ENCODE results near the gene TP53BP1. TPM values are rescaled to one million over a fixed set of nuclear protein-coding genes. Genes with fewer than 3 reads are reported as not detected.

Gene TP53BP1
- total RNA-seq, 4 donors from 2014 or later: 11.9 to 27.6 (median 20.6) TPM

- 51 to 63% methylated on average over 2 of the region's 2 CpGs for WGBS, 2 donors
- H3K36me3 ChIP-seq: peaks cover 3 to 100% (median 20%) of the 10 kb centered on the region in 3 donors
- TF ChIP-seq CTCF (IDR thresholded peaks at IDR 0.05): no peak
- no peak for TF ChIP-seq POLR2A (IDR thresholded peaks at IDR 0.05)
Observed at GRCh38 chr15:43383070-43383469, 109.9 kb downstream of the TP53BP1 start.

DNA sequence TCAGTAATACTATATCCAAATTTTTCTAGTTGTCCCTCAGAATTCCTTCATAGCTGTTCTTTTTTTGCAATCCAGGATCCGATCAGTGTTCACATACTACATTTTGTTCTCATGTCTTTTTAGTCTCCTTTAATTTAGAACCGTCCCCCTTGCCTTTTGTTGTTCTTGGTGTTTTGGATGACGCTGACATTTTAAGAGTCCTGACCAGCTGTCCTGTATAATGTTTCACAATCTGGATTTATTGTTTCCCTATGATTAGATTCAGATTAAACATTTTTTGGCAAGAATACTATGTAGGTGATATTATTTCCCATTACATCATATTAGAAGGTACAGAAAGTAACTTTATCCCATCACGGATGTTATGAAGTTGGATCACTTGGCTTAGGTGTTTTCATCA, 110.6 kb downstream of the TP53BP1 start:
- no peaks in the 10 kb centered on the region for H3K9me3 ChIP-seq
- TF ChIP-seq CTCF (IDR thresholded peaks at IDR 0.05) (no peak), POLR2A (IDR thresholded peaks at IDR 0.05) (no peak)
- intact Hi-C loops (cut with DNase I): no loop called here
- no peaks in the 10 kb centered on the region for H3K27me3 ChIP-seq
- H3K36me3 ChIP-seq: peaks cover 0 to 100% (median 12%) of the 10 kb centered on the region in 3 donors
- DNase-seq: no peak
- no peaks in the 10 kb centered on the region for H3K4me1 ChIP-seq
- H3K4me3 ChIP-seq: no peak overlapping the region
- no peak overlapping the region for H3K27ac ChIP-seq
- WGBS, 2 donors: 91 to 92% methylated on average over 4 of the region's 4 CpGs

More at GRCh38 chr15:43383070-43383469, 109.9 kb downstream of the TP53BP1 start:
- H3K27me3 ChIP-seq: no peaks in the 10 kb centered on the region
- DNase-seq: no peak
- intact Hi-C loops (cut with DNase I): no loop called here
- H3K4me3 ChIP-seq: no peak overlapping the region
- no peaks in the 10 kb centered on the region for H3K4me1 ChIP-seq
- no peak overlapping the region for H3K27ac ChIP-seq
- H3K9me3 ChIP-seq: no peaks in the 10 kb centered on the region

DNA sequence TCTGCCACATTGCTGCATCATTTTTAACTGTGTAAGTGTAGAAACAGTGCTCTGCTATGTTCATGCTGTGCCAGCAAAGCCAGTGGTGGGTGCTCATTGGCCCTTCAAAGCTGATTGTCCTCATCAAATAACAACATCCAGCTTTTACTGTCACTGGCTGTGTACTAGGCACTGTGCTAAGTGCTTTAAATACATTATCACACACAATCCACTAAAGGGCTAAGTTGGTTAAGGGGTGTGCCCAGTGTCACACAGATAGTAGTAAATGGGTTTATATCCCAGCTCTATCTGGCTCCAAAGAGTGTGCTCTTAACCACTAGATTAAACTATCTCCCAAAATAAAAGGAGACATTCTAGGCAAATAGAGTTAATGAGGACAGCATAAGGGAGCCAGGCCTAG, 114.4 kb downstream of the TP53BP1 start:
- Histone ChIP-seq H3K27me3 (no peaks in the 10 kb centered on the region), H3K27ac (no peak overlapping the region), H3K9me3 (no peaks in the 10 kb centered on the region), H3K4me1 (no peaks in the 10 kb centered on the region), H3K4me3 (no peak overlapping the region), H3K36me3 (peaks cover 0 to 73% (median 0%) of the 10 kb centered on the region in 3 donors)
- no peak for DNase-seq
- TF ChIP-seq CTCF (IDR thresholded peaks at IDR 0.05): no peak
- no peak for TF ChIP-seq POLR2A (IDR thresholded peaks at IDR 0.05)
- intact Hi-C loops (cut with DNase I): no loop called here

GRCh38 chr15:43376017-43376705, 116.8 kb downstream of the TP53BP1 start:
- peaks cover 6 to 16% (median 8%) of the 10 kb centered on the region in 3 donors for H3K4me1 ChIP-seq
- peaks cover 0 to 49% (median 0%) of the 10 kb centered on the region in 3 donors for H3K36me3 ChIP-seq
- no peaks in the 10 kb centered on the region for H3K9me3 ChIP-seq
- no peak overlapping the region for H3K4me3 ChIP-seq
- H3K27ac ChIP-seq: no peak overlapping the region
- DNase-seq: no peak
- 77 to 83% methylated on average over 13 of the region's 13 CpGs for WGBS, 2 donors
- no peak for TF ChIP-seq POLR2A (IDR thresholded peaks at IDR 0.05)
- TF ChIP-seq CTCF (IDR thresholded peaks at IDR 0.05): peak; percentile 25 to 58 (median 42)
- intact Hi-C loops (cut with DNase I): no loop called here
- no peaks in the 10 kb centered on the region for H3K27me3 ChIP-seq

DNA sequence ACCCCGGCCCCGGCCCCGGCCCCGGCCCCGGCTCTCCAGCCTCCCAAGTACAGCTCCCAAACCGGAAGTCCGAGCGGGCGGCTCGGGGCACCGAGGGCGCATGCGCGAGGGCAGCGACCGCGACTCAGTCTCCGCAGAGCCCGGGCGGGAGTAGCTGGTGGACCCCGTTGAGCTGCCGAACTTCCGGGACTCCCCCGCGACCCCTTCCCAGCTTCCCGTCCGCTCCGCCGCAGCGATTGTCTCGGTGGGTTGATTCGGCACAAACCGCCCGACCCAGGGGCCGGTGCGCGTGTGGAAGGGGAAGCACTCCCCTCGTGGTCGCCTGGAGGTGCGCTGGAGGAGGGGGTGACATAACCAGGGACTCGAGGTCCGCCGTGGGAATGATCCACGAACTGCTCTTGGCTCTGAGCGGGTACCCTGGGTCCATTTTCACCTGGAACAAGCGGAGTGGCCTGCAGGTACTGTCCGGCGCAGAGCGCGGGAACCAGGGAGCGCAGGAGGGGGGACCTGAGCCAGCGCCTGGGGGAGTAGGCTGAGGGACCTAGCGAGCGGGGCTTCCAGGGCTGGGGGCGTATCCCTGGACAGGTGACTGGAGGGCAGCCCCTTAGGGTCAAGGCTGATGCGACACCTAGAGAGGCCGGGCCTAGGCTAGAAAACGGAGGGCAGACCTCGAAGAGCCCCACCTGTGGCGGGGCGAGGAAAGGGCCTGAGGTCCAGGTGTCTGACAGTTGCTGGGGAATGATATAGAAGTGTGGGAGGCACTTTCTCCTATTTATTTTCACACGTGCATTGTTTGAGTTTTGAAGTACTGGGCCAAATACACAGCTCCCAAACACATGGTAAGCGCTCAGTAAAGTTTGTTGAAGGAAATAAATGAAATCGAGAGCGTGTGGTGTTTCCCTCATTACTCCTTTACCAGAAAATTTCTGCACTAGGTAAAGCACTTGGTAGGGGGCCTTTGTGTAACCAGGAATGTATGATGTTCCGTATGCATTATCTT, 121.7 kb downstream of the TP53BP1 start, which contains the start of the genes TUBGCP4 and ZSCAN29:
TSS of gene TUBGCP4 (plus strand) at position 127 of the 1,000 bp plus-strand sequence. CDS start at position 381, 254 bp downstream.
TSS of gene ZSCAN29 (minus strand) at position 69 of the 1,000 bp plus-strand sequence. CDS start 1,130 bp downstream, outside the sequence.
- Histone ChIP-seq H3K4me3 (peak within 1 kb of the TSS; percentile 79 to 95 (median 89)), H3K36me3 (peaks cover 0 to 19% (median 4%) of the 10 kb centered on the region in 3 donors), H3K27ac (peak within 1 kb of the TSS; percentile 78 to 90 (median 83)), H3K9me3 (no peaks in the 10 kb centered on the region), H3K4me1 (peaks cover 15 to 46% (median 21%) of the 10 kb centered on the region in 3 donors), H3K27me3 (no peaks in the 10 kb centered on the region)
- intact Hi-C loops (cut with DNase I): no loop called here
- DNase-seq: no peak
- TF ChIP-seq POLR2A (IDR thresholded peaks at IDR 0.05) (peak in 1 of 4 donors; percentile 20), CTCF (IDR thresholded peaks at IDR 0.05) (peak in 5 of 6 experiments; percentile 4 to 40 (median 18))
- WGBS, 2 donors: 7 to 9% methylated on average over 11 to 13 of the region's 66 CpGs

Measured in esophagus squamous epithelium (tissue), 5 donors.